Measurements from ENCODE around the gene SYVN1.

GRCh38 chr11:65131895-65132237 lies 2.5 kb downstream of the SYVN1 start:
- TF ChIP-seq REST (IDR thresholded peaks at IDR 0.05) (no peak), CTCF (IDR thresholded peaks at IDR 0.05) (no peak), POLR2A (IDR thresholded peaks at IDR 0.05; ENCODE audit: low read length) (no peak), MAZ (IDR thresholded peaks at IDR 0.05; ENCODE audit: borderline replicate concordance, low read depth, low read length) (no peak), HDAC2 (IDR thresholded peaks at IDR 0.05) (no peak), ESRRA (IDR thresholded peaks at IDR 0.05; ENCODE audit: borderline replicate concordance, low read length) (no peak)
